NCI-H2196 treated with DMSO at 0.1 percent for 48 hours (cell line): ENCODE measurements around the gene POLK.
"Not testable (repeated sequence)": the region's sequence is repeated elsewhere in the genome, so short reads cannot be mapped to it uniquely, and the experiment has no call there.

Source experiments
- DNase-seq: peaks from one replicate; lab custom pipeline; 2025; ENCODE audit not compliant: unreplicated experiment; lab: John Stamatoyannopoulos, UW

POLK gene

GRCh38 chr5:75547812-75548211 lies 36.1 kb downstream of the POLK start:
- no peak for DNase-seq

DNA sequence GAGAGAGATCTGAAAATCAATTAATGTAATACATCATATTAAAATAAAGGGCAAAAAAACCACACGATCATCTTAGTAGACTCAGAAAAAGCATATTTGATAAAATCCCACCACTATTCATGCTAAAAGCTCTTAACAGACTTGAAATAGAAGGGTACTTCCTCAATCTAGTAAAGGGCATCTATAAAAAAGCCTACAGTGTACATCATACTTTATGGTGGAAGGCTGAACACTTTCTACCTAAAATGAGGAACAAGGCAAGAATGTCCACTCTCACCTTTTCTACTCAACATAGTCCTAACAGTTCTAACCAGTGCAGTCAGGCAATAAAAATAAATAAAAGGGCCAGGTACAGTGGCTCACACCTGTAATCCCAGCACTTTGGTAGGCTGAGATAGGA lies 38.9 kb downstream of the POLK start:
- DNase-seq: no peak

GRCh38 chr5:75551471-75551870 lies 39.8 kb downstream of the POLK start:
- no peak for DNase-seq

- DNase-seq: no peak
These were observed 41.1 kb downstream of the POLK start for GRCh38 chr5:75552764-75553163.

DNA sequence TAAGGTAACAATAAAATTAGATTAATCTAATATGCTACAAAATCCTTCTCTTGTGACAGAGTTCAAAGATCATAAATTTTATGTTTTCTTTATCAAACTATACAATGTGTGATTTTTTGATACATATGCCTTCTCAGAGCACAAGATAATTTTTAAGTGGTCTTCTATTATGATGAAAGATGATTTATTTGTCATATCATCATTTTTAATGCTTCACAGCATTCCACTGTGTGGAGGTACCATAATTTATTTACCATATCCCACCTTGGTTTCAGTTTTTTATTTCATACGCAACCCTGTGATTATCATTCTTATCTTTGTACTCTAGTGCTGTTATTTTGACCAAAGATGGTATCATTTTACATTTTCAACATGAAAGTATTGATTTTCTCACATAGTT lies 41.7 kb downstream of the POLK start:
- no peak for DNase-seq

GRCh38 chr5:75558221-75558620 lies 46.5 kb downstream of the POLK start:
- DNase-seq: no peak

DNA sequence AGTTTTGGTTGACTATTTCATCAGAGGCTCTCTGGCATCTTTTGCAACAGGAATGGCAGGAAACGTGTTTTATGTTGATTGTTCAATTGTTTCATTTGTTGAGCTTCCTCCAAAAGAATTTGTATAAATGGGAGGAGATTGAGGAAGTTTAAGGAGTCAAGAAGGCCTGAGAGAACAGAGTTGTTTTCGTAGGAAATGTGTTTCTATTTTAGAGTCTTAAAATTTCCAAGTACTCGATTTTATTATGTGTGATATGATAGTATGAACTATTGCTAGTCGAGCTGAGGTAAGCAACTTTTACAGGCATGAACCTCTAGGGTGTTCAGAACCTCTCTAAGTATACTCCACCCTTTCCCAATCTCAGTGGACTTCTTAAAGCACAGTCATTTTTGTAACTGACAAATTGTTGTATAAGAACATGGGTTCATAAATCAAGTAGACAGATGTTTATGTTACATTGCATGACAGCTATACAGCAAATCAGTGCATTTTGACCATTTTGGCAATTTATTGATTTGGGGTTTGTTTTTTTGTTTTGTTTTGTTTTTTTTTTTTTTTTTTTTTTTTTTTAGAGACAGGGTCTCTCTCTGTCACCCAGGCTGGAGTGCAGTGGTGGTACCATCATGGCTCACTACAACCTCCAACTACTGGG lies 47.4 kb downstream of the POLK start:
- DNase-seq: no peak

DNA sequence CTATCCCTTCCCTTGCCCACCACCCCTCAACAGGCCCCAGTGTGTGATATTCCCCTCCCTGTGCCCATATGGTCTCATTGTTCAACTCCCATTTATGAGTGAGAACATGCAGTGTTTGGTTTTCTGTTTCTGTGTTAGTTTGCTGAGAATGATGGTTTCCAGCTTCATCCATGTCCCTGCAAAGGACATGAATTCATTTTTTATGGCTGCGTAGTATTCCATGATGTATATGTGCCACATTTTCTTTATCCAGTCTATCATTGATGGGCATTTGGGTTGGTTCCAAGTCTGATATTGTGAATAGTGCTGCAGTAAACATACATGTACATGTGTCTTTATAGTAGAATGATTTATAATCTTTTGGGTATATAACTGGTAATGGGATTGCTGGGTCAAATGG lies 49.0 kb downstream of the POLK start:
- DNase-seq: not testable (repeated sequence)

DNA sequence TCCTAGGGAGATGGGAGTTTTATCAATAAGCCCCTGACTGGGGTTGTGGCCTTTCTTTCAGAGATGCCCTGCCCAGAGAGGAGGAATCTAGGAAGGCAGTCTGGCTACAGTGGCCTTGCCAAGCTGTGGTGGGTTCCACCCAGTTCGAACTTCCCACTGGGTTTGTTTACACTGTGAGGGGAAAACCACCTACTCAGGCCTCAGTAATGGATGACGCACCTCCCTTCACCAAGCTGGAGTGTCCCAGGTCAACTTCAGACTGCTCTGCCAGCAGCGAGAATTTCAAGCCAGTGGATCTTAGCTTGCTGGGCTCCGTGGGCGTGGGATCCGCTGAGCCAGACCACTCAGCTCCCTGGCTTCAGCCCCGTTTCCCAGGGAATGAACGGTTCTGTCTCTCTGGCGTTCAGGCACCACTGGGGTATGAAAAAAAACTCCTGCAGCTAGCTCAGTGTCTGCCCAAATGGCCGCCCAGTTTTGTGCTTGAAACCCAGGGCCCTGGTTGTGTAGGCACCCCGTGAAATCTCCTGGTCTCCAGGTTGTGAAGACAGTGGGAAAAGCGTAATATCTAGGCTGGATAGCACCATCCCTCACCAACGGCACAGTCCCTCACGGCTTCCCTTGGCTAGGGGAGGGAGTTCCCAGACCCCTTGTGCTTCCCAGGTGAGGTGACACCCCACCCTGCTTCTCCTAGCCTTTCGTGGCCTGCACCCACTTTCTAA lies 54.5 kb downstream of the POLK start:
- DNase-seq: not testable (repeated sequence)

DNA sequence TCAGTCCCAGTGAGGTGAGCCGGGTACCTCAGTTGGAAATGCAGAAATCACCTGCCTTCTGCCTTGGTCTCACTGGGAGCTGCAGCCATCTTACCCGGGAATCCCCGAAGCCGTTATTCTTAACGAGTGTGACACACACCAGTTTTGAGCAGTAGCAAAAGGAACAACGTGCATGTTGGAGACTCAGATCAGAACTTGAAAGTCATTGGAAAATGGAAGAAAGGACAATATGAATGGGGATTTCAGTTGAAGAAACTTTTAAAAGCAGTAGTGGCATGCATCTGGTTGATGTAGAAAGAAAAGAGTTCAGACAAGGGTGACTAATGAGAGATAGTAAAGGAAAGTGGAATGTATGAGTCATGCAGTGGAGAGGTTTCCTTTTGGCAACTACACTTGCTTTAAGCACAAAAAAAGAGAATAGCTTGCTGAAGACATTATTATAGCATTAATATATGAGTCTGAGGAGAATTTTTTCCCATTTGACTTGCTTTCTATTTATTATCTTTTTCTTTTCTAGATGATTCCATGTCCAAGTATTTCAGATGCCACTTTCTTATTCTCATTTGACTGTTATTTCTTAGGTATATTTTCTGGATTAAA lies 55.1 kb downstream of the POLK start:
- DNase-seq: no peak

- no peak for DNase-seq
These were observed 56.0 kb downstream of the POLK start for GRCh38 chr5:75567710-75568109.

DNA sequence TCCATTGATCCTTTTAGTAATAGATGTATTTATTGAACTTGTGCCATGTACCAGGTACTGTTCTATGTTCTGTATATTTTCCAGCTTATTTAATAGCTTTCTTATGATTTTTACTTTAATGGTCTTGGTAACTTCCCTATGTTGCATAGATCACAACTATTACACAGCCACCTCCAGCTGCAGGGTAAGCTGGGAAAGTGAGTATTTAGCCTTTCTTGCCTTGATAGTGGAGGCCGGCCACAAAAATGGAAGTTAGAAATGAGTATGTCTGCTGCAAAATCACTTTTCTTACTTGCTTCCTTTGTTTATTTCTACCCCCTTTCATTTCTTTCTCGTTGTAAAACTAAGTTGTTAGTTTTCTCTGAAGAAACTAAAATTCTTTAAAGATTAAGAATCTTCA lies 56.5 kb downstream of the POLK start:
- no peak for DNase-seq

GRCh38 chr5:75571547-75571946 lies 59.9 kb downstream of the POLK start:
- no peak for DNase-seq

DNA sequence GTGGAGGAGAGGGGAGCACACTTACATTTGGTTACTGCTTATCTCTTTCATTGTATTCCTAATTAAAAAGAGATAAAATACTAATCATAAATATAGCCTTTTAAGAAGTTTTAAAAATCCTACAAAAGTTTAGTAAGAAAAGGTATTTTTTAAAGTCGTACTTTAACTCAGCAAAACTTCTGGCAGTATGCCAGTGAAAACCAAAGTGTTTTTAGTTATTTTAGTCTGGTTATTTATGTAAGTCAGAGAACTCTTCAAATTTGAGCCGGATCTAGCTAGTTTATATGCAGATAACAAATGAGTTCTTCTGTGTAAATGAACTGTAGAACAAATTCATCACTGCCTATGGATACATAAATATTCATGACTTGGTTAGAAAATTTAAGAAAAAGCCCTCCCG lies 63.1 kb downstream of the POLK start:
- no peak for DNase-seq

DNA sequence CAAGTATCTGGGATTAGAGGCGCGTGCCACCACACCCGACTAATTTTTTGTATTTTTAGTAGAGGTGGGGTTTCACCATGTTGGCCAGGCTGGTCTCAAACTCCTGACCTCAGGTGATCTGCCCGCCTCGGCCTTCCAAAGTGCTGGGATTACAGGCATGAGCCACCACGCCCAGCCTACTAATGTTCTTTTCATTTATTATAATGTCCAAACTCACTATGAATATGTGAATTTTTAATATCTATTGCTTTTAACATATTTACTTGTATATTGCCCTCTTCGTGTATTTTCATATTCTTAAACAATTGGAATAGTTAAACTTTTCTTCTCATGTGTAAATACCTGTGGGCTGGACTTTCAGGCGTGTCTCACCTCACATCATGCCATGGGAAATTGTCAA lies 66.6 kb downstream of the POLK start:
- DNase-seq: not testable (repeated sequence)

DNA sequence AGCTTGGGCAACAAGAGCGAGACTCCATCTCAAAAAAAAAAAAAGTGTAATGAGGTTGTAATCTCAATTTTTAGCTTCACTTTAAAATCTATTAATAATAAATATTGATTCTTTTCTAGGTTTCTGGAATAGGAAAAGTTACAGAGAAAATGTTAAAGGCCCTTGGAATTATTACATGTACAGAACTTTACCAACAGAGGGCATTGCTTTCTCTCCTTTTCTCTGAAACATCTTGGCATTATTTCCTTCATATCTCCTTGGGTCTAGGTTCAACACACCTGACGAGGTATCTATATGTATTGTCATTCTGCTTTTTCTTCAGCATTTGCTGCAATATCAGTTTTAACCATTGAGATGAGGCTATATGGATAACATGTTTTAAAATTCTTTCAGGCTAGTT lies 73.0 kb downstream of the POLK start:
- DNase-seq: no peak

- no peak for DNase-seq
These were observed 77.0 kb downstream of the POLK start for GRCh38 chr5:75588666-75589065.

DNA sequence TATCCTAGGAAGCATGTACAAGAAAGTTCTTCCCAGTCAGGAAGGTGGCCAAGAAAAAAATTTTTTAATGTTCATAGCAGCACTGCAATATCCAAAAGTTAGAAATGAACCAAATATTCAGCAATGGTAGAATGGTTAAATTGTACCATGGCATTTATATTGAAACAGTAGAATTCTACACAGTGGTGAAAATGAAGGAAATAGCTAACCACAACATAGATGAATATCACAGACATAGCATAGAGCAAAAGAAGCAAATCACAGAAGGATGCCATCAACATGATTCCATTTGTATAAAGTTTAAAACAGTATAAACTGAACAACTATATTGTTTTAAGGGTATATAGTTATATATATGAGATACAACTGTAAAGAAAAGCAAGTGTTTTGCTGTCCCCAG lies 88.8 kb downstream of the POLK start:
- DNase-seq: no peak

DNA sequence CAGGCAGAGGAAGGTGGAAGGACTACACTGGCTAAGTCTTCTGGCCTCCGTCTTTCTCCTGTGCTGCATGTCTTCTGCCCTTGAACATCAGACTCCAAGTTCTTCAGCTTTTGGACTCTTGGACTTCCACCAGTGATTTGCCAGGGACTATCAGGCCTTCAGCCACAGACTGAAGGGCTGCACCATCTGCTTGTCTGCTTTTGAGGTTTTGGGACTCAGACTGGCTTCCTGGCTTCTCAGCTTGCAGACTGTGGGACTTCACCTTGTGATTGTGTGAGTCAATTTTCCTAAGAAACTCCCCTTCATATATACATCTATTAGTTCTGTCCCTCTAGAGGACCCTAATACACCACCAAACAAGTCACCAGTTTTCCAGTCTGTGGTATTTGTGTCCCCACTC lies 89.9 kb downstream of the POLK start:
- DNase-seq: no peak

DNA sequence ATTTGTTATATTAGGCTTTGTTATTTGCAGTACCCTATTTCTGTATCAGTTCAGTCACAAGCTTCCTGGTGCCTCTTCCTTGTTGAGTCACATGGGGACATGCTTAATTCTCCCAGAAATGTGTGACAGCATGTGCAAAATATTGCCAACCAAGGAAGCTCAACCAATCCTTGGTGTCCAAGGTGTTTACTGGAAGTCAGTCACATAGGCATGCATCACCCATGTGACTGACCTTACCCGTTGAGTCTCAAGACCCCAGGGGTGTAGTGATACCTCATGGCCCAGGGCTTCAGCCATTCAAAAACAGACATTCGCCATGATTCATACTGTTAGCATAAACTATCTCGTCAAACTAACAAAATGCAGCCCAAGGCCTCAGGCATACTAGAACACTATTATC lies 90.3 kb downstream of the POLK start:
- DNase-seq: no peak

GRCh38 chr5:75603371-75603770 lies 91.7 kb downstream of the POLK start:
- DNase-seq: no peak

GRCh38 chr5:75603821-75604220 lies 92.1 kb downstream of the POLK start:
- DNase-seq: no peak

DNA sequence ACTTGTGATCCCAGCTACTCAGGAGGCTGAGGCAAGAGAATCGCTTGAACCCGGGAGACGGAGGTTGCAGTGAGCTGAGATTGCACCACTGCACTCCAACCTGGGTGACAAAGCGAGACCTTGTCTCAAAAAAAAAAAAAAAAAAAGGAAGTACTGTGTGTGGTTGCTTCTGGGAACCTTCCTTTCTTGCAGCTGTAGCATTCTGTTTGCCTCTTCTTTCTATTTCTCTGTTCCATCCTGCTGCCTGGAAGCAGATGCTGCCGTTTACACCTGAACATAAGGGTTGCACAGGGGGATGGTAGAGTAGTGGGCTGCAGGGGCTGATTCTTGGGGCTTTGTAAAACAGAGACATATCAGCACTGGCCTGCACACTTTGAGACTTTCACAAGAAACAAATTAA lies 95.7 kb downstream of the POLK start:
- DNase-seq: not testable (repeated sequence)
